DMS 273 (cell line): ENCODE results near the gene NINL.
A peak's percentile ranks its signal among the peaks of the same experiment; 100 is the strongest.

Source experiments
- DNase-seq: peaks from one replicate; lab custom pipeline; 2025; ENCODE audit not compliant: unreplicated experiment; lab: John Stamatoyannopoulos, UW

The NINL gene

DNA sequence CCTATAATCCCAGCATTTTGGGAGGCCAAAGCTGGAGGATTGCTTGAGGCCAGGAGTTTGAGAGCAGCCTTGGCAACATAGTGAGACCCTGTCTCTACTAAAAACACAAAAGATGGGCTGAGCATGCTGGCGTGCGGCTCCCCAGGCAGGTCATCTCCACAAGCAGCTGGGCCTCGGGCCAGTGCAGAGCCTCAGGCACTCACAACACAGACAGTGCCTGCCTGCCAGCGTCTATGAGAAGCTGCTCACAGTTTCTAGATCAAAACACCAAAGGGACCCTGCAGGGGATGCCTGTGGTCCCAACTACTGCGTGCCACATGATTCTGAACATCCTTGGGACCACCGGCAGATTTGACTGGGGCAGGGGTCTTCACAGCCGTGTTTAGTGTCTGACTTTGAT is 118.5 kb downstream of the NINL start:
- no peak for DNase-seq

DNA sequence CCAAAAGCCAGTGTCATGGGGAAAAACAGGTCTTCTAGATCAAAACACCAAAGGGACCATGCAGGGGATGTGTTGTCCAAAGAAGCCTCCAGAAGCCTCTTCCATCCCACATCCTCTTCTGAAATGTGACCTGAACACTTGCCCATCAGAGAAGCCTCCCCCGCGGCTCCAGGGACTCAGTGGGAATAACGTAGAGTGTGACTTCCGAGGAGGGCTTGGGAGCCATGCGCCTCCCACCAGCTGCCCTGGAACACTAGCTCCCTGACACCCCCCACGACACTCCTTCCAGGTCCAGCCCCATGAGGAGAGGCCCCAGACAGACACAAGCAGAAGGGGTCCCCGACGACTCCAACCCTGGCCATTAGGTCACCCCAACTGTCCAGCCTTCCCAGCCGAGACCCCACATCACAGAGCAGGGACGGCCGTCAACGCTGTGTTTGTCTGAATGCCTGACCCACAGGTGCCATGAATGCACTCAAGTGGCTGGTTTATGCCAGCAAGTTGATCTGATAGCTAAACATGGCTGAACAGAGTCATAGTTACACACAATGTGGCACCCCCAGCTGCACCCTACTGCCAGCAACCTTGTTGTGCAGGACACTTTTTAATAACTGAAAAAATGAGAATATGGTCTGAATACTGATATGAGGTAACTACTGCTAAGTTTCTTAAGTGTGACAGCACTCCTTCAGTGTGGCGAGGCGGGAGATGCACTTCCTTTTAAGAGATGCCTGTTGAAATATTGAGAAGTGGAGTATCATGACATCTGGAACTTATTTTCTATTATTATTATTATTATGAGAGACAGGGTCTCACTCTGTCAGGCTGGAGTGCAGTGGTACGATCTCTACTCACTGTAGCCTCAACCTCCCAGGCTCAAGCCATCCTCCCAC is 119.8 kb downstream of the NINL start:
- no peak for DNase-seq

DNA sequence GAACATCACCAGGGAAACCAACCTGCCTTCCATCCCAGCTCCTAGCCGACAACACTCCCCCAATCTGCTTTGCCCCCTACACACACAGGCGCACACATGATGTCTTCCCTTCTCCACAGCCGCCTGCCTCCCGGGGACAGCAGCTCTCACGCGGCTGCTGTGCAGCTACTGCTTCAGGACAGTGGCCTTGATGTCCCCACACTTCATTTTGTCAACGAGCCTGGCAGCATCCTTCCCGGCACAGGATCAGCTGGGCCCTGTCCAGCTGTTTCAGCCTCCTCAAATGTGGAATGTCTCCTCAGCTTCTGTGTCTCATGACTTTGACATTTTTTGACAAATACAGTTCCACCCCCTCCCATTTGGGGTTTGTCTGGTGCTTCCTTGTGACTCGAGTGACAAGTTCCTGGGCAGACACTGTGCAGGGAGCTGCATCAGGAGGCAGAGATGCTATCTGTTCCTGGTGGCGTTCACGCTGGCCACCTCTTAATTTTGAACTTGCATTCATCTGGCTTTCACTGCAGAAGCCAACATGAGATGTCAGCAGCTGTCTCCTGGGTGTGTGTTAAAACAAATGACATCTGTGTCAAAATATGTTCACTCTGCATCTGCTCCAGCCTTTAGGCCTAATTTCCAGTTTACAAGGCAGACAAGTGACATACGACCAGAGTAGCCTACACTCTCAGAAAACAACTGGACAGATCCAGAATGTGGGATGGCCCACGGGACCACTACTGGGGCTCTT is 120.7 kb downstream of the NINL start:
- peak; percentile 53 for DNase-seq

DNA sequence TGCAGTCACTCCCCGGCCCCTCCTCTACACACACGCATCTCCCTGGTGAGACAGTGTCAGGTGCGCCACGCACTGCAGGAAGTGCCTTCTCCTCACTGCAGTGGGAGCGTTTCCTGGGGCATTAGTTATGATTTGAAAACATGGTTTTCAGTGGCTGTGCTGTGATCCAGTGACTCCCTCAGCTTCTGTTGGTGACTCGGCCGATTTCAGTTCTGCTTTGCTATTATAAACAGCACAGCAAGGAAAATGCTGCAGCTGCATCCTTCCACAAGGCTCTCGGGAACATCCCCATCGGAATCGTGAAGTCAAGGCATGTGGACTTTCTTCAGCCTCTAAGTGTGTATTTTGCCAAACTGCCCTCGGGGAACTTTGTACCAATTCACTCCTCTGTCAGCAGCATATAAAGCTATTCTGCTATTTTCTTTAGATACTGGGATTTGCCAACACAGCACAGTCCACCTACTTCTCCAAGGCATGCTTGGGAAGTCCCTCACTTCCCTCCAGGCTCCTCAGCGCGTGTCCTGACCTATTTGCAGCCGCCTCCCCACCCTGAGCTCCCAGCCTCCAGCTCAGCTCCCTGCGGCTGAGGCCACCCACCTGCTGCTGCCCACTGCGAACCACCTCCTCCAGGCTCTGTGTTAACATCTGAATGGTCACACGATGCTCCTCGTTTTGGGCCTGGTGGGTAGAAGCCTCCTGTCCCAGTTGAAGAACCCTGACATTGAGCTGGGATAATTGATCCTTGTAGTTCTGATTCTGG is 123.4 kb downstream of the NINL start:
- DNase-seq: no peak

DNA sequence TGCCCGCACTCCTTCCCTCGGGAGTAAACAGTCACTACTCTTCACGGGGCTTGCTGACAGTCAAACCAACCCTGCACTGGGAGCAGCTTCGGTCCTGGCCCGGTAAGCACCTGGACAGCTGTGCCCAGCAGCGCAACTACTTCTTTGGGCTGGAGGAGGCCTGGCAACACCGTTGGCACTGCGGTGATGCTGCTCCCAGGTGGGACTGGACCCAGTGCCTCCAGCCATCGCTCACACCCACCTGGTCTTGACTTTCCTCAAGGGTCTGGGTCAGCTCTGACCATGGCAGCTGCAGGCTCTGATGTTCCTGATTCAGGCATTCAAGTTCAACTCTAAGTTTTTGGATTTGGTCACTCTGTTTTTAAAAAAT is 124.1 kb downstream of the NINL start:
- no peak for DNase-seq

DNA sequence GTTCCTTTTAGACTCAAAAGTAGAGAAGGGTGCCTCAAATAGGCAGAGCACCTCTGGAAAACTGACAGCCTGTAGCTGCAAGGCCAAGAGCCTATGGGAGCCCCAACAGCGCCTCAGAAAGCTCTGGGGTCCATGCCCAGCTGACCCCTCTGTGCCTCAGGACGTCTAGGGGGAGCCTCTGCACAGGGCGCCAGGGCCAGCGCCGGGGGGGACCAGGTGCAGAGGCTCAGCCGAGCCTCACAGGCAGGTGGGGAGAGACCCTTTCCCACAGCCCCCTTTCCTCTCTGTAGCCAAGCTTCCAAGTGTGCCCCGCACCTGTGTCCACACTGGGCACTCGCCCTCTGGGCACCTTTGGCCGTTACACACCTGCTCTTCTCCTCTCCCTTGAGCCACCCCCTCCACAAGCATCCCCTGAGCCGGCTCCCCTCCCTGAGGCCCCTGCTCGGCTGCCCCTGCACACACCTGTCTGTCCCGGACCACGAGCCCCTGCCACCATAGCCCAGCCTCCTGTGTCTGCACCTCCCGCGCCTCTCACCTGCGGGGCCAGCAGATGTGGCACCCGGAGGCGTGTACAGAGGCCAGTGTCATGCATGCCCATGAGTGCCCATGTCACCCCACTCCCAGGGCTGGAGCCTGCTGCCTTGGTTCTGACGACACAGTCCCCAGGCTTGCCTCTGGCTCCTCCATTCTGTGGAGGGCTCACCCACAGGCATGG is 124.6 kb downstream of the NINL start:
- no peak for DNase-seq

DNA sequence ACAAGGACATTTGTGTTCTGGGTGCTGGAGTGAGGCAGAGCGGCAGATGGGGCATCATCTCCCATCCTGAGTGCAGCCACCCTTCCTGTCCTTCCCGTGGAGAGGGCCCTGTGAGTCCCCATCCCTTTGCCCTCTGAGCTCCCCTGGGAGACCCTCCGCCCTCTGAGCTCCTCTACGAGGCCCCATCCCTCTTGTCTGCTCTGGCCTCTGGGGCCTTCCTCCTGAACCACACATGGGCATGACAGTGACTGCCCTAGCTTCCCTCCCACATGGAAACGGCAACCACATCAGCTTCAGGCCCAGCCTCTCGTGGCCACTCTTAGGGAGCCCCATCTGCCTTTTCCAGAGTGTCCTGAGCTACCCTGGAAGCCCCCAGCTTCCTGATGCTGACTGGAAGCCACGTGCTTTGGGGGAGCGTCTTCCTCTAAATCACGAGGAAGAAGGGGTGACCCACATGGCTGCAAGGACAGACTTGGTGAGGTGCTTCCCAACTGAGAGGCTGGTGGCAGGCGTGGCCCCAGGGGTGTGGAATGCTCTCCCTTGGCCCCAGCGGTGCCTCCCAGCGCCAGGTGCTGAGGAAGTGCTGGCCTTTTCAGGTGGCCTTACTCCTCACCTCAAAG is 125.3 kb downstream of the NINL start:
- DNase-seq: no peak

DNA sequence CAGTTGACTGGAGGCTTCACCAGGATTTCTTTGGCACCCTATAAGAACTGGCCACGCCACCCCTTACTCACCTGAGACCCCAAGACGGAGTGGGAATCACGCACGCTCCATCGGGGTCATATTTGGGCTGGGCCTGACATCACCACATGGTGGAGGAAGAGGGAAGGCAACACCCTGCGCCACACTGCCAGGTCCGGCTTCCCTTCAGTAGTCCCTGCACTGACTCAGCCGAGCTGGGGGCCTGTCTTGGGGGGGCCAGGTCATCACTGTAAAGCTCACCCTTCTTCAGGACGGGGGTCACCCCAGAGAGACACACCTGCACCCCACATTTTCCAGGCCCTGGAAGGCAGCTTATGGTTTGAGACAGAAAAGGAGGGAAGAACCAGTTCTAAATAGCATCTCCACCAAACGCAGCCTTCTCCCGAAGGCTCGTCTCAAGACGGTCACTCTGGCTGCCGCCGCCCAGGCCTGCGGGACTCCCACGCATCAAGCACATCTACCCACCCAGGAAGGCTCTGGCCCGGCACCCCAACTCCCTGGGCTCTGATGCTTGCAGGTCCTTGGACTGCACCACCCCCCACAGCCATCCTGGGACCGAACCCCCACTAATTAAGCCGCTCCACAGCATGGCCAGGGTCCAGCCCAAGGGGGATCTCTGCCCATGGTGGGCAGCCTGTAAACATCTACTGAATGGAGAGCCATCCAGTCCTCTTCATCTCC is 126.1 kb downstream of the NINL start:
- DNase-seq: no peak

DNA sequence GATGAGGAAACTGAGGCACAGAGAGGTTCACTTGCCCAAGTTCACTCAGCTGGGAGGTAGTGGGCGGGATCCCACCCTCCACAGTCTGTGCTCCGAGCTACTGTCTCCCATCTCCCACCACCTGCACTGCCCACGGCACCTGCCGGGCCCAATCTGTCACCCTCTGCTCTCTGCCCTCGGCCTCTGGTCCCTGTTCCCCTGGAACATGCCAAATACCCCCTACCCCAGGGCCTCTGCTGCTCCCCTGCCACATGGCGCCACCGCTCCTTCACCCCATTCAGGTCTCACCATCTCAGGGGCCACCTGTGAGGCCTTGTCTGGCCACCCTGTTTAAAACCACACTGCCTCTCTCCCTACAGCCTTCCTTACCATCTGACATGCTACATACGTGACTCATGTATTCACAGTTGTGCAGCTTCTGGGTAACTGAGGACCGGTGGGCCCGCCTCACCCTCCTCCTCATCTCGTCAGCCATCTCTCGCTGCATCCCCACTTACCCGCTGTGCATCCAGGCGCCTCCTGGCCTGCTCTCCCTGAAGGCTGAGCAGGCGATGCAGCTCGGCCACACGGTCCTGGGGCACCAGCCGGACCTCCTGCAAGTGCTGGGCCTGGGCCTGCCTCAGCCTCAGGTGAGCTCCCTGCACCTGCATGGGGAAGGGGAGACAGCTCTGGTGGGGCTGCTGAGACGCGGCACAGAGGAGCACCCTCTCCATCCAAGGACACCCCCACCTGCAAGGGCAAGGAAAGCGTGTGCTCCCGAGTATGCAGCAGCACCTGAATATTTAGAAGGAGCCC is 127.2 kb downstream of the NINL start:
- DNase-seq: no peak

DNA sequence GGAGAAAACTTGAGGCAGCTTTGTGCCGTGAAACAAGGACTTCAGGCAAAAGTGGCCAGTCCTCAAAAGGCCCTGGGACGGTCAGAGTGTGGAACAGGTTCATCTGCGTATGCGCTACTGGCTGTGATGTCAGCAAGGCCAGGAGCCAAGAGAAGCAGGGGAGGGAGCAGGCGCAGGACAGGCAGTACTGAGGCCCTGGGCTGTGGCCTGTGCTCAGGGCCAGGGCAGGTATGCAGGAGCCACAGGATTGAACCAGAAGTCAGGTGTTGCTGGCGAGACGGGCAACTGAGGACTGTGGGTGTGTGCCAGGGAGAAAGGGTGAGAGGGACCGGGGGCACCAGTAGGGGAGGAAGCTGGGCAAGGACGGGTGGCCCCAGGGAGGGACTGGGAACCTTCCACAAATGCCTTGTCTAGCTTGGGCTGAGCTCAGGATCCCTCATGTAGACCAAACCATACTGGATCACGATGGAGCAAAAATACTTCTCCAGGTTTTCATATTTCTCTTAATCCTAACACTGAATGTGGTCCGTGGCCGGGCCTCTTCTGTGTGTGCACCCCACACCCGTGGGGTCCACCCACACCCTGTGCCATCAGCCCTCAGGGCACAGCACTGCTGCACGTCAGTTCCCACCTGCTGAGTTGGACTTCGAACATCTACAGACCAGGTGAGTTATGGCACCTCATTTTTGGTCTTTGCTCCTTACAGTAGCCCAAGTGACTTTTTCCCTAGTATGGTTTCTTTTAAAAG is 131.0 kb downstream of the NINL start:
- DNase-seq: no peak

DNA sequence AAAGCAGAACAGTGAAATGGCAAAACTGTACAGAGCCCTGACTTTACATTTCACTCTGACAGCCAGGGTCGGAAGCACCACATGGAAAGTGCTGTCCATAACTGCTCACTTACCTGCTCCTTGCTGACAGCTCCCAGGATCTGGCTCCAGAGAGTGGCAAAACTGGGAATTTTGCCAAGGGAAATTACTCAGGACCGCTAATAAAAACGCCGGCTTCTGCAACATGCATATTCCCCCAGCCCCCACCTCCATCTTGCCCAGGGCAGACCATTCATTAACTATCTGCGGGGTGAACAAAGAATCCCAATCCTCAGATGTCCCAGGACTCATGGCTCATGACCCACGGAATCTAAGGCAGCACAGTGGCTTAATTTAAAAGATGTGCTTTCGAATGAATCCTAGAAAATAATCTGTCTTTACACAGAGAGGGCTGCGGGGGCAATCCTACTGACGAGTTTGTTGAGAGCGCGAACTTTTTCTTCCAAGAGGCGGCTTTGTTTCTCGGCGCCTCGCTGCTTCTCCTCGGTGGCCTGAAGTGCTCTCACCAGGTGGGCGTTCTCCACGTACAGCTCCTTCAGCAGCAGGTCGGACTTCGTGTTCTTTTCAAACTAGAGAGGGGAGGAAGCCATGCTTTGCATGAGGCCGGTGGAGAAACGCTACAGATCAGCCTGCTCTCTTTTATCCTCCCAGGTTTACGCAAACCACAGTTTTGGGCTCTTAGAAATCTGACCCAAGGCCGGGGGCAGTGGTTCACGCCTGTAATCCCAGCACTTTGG is 132.1 kb downstream of the NINL start:
- DNase-seq: peak; percentile 75

DNA sequence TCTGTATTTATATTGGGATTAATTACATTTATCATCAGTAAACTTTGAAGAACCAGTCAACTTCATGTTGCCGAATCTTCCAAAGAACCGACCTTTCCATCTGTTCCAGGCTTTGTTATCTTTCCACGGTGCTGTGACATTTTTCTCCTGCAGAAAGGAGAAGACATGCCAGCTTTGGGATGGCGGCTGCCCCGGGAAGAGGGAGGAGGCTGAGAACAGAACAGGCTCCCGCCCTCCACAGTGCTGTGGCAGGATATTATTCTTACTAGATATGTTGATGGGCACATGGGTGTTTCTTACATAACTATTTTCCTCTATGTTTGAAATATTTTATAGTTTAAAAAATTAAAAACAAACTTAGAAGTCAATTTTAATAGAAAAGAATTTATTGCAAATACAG is 133.0 kb downstream of the NINL start:
- DNase-seq: no peak

DNA sequence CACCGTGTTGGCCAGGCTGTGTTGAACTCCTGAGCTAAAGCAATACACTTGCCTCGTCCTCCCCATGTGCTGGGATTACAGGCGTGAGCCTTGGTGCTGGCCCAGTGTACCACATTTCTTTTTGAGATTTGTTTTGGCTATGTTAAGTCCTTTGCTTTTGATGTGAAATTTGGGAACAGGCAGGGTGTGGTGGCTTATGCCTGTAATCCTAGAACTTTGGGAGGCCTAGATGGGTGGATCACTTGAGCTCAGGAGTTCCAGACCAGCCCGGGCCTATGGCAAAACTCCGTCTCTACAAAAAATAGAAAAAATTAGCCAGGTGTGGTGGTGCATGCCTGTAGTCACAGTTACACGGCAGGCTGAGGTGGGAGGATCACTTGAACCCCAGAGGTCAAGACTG is 137.7 kb downstream of the NINL start:
- DNase-seq: no peak

DNA sequence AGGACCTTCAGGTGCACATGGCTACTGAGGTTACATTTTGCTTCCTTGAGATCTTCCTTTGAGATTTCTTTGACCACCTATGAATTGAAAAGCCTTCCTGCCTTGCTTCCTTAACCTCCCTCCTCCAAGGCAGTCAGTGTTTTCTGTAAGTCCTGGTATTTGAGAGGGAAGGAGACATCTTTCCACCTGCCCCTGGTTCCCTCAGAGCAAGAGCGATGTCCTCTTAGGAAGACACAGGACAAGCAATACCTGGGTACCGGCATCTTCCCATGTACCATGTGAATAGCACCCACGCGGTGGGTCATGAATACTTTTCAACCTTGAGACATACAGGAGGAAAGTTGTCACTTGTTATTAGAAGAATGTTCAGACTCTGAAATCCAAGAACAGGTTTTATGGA is 140.8 kb downstream of the NINL start:
- no peak for DNase-seq

DNA sequence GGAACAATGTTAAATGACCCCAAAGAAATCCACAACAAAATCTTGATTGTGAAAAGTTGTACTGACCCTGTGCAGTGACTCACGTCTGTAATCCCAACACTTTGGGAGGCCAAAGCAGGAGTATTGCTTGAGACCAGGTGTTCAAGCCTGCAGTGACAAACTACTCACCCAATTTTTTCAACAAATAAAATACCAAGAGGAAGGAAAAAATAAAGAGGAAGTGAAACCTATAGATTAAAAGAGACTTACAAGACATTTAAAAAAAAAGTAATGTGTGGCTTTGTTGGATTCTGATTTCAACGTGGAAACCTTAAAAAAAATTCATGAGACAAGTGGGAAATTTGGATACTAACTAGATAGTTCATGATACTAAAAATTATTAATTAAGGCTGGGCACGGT is 146.0 kb downstream of the NINL start:
- DNase-seq: no peak

DNA sequence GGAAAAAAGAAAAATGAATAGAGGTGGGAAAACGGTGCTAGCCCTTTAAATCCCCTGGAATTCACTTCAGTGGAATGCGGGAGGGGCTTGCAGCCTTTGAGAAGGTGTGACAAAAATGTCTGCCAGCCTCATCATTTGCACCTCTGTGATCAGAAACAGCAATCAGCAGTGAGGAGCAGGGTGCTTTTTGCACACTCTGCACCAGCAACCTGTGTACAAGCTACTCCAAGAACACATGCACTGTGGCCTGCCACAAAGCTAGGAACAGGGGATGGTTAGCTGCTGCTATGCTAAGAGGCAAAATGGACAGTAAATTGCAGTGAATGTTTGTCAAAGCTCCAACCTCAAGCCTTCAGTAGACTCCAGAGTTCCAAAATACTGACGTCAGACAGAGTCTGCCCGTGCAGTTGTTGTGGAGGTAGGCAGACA is 148.2 kb downstream of the NINL start:
- DNase-seq: no peak

DNA sequence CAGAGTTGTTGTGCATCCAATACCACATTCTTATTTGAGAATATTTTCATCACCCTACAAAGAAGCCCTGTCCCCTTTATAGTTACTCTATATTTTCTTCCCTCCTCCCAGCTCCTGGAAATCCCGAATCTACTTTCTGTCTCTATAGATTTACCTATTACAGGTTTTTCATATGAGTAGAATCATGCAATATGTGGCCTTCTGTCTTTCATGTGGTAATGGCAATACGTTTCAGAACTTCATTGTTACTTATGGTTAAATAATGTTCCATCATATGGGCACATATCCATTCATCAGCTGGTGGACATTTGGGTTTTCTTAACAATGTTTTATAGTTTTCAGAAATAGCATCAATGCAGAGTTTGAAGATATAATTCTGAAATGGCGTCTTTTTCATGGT is 160.8 kb downstream of the NINL start:
- no peak for DNase-seq

DNA sequence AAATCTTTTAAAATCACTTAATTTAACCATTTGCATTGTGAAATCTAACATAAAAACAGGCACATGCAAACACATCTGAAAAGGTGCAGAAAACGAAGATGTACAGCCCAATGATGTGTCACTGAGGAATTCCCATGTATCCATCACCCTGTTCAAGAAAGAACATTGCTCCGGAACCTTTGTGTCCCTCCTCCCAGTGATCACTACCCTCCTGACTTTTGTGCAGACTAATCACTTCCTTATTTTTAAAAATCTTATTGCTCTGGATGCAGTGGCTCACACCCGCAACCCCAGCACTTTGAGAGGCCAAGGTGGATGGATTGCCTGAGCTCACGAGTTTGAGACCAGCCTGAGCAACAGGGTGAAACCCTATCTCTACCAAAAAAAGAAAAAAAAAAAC is 163.3 kb downstream of the NINL start:
- DNase-seq: no peak
